SU-DHL-6 (cell line): ENCODE data around the gene USP13.

Experiments
- EZH2phosphoT487 ChIP-seq: fragments of 200-600 bp; sonication (generic), shearing (Covaris generic); conservative IDR thresholded peaks from 2 replicates; pipeline ENCODE4 v1.6.1; 2018; ENCODE audit warnings: mild to moderate bottlenecking, antibody characterized with exemption, low read length, moderate library complexity, mixed read lengths
- TF ChIP-seq, protein P1 (sequence below): fragments of 200-600 bp; sonication (generic); IDR thresholded peaks from one replicate; pipeline ENCODE4 v1.5.1; 2017; ENCODE audit warnings: antibody characterized with exemption, mild to moderate bottlenecking, low read length, moderate library complexity; ENCODE audit not compliant: insufficient read depth, poor library complexity, severe bottlenecking

DNA sequence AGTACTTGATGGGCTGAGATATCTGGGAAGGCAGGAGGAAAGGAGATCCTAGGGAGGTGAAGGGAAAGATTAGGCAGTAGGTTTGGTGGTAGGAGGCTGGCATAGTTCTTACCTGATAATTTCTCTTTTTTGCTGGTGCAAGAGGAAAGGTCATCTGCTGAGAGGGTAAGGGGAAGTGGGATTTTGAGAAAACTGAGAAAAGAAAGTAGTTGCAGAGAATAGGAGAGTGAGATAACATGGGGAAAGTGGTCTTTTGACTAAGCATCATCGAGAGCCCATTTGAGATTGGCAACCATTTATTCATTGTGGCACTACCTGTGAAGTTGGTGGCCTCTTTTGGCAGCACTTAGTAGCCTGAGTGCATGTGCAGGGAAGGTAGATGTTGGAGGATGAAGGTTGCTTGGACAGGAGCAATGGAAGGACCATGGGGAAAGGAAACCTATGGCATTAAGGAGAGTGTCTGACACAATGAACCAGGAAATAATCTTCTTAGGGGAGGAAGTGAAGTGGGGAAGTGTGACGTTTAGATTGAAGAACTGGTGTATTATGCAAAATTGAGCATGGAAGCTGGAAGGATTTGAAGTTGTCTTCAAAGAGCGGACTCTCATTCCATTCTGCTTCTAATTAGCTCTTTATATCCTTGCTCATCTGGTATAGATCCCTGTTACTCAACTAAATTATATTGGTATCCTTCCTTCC is 21.9 kb upstream of the USP13 start:
- TF ChIP-seq, protein P1, sequence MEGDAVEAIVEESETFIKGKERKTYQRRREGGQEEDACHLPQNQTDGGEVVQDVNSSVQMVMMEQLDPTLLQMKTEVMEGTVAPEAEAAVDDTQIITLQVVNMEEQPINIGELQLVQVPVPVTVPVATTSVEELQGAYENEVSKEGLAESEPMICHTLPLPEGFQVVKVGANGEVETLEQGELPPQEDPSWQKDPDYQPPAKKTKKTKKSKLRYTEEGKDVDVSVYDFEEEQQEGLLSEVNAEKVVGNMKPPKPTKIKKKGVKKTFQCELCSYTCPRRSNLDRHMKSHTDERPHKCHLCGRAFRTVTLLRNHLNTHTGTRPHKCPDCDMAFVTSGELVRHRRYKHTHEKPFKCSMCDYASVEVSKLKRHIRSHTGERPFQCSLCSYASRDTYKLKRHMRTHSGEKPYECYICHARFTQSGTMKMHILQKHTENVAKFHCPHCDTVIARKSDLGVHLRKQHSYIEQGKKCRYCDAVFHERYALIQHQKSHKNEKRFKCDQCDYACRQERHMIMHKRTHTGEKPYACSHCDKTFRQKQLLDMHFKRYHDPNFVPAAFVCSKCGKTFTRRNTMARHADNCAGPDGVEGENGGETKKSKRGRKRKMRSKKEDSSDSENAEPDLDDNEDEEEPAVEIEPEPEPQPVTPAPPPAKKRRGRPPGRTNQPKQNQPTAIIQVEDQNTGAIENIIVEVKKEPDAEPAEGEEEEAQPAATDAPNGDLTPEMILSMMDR: no peak
- no peak for TF ChIP-seq EZH2phosphoT487
